DMS153 treated with DMSO at 0.1 percent for 48 hours (cell line): Measurements from ENCODE around the gene GOSR2.
"Not testable (repeated sequence)": the region's sequence is repeated elsewhere in the genome, so short reads cannot be mapped to it uniquely, and the experiment has no call there.

ENCODE experiments used
- DNase-seq: peaks from one replicate; lab custom pipeline; 2025; ENCODE audit not compliant: unreplicated experiment; lab: John Stamatoyannopoulos, UW

Gene GOSR2

DNA sequence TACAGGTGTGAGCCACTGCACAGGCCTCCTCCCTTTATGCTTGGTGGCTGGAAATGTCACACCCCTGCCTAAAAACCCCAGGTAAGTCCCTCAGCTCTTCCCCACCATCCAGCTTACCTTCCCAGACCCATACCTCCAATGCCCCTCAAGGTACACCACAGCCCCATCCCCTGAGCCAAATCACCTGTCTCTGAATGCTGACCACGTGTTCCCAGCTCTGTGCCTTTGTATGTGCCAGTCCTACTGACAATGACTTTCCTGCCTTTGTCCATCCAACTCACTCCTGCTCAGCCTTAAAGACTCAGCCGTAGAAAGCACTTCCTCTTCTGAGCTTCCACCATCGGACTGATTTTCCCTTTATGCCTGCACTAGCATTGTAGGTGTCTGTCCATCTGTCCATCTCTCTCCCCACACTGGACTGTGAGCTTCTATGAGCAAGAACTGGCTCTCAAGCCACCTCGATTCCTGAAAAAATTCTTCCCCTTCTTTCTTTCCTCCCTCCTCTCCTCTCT is 30.7 kb upstream of the GOSR2 start:
- no peak for DNase-seq

DNA sequence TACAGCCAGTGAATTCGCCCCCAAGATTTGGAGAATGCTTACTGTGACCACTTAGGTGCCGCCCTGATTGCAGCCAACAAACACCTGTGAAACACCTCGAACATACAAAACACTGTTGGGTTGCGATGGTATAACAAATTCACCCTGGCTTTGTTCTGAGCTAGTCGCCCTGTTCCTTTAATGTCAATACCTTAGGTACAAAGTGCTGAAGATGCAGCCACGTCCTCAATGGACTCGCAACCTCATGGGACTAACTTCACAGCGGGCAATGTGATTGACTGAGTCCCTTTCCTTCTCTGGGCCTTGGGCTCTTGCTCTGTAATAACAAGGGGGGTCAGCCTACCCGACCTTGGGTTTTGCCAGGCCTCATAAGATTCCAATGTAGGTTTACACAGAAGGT is 28.9 kb upstream of the GOSR2 start:
- DNase-seq: no peak

DNA sequence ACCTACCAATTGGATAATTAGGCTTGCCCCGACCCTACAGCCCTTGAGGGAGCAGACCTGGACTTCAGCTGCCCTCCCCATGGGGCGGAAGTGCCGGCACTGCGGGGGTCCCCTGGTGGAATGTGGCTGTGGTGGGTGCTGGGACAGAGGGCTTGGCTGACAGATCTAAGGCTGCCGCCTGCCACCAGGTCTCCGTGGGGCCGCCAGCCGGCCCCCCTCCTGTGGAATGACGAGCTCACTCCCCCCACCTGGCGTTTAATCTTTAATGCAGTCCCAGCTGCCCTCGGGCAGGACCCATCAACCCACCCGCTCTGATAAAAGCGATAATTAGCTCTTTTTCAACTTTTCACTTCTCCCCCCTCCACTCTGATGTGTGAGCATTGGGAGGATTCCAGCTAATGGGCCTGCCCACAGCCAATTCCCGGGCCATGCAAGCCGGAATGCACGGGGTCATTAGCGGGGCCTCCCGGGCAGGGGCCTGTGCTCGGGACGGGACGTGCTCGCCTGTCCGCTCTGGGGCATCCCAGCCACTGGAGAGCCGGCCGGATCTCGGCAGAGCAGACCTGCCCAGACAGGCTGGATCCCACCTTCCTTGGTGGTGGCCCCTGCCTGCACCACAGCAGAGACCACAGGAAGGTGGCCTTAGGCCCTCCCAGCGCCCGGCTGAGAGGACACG is 28.3 kb upstream of the GOSR2 start:
- no peak for DNase-seq

DNA sequence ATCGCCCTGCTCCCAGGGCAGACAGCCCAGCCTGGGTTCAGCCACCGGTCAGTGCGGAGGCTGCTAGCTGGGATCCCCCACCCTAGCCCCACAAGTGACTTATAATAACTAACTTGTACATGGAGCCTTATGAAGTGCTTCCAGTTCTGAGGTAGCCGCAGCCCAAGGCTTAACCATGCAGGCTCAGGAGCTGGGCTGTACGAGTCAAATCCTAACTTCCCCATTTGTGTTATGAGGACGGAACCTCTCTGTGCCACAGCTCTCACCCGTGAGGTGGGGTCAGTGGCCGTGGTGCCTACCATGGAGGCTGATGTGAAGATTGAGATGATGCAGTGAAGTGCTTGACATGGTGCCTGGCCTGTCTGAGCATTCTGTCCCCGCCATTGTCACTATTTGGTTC is 27.8 kb upstream of the GOSR2 start:
- no peak for DNase-seq

DNA sequence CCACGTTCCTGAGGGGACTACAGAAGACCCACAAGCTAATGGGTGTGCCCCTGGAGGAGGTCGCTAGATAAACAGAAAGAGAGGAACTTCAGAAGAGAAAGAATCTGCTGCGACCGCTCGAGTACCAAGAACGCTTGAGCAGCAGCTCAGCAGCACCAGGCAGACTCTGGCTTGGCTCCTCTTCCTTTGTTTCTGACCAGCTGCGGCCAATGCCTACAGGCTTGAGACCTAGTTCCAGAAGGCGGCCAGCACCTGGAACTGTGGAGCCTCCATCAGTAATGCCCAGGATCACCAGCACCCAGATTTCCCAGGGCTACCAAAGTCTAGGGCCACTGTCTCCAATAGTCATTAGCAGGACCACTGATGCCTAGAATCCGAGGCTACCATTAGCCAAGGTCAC is 26.0 kb upstream of the GOSR2 start:
- DNase-seq: no peak

DNA sequence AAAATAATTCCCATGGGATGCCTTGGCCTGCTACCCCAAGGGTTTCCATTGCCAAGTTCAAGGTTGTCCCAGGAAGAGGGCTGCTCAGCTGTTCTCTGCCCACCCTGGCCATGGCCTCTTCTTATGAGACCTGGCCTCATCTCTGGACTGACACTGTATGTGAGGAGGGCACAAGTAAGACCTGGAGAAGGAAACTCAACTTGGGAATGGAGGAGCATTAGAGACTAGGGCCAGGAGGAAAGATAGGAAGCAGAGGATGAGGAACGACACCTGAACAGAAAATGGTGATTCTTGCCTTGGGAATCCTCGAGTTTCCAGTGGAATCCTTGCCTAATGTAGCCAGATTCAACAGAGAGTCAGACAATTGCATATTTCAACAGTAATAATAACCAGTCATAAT is 24.6 kb upstream of the GOSR2 start:
- DNase-seq: no peak

DNA sequence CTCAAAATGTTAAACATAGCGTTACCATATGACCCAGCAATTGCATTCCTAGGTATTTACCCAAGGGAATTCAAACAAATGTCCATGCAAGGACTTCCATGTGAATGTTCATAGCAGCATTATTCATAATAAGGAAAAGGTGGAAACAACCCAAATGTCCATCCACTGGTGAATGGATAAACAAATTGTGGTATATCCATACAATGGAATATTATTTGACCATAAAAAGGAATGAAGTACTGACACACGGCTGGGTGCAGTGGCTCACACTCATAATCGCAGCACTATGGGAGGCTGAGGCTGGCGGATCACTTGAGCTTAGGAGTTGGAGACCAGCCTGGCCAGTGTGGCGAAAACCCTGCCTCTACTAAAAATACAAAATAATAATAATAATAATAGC is 24.1 kb upstream of the GOSR2 start:
- no peak for DNase-seq

DNA sequence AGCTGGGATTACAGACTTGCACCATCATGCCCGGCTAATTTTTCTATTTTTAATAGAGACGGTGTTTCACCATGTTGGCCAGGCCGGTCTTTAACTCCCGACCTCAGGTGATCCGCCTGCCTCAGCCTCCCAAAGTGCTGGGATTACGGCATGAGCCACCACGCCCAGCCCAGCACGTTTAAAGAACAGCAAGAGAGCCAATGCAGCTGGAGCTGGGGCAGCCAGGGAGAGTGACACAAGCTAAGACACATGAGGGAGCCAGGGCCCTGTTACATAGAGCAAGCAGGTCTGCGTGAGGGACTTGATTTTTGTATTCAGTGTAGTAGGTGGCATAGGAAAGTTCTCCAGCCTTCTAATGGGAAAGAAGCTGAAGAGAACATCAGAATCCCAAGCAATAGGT is 21.7 kb upstream of the GOSR2 start:
- DNase-seq: no peak

DNA sequence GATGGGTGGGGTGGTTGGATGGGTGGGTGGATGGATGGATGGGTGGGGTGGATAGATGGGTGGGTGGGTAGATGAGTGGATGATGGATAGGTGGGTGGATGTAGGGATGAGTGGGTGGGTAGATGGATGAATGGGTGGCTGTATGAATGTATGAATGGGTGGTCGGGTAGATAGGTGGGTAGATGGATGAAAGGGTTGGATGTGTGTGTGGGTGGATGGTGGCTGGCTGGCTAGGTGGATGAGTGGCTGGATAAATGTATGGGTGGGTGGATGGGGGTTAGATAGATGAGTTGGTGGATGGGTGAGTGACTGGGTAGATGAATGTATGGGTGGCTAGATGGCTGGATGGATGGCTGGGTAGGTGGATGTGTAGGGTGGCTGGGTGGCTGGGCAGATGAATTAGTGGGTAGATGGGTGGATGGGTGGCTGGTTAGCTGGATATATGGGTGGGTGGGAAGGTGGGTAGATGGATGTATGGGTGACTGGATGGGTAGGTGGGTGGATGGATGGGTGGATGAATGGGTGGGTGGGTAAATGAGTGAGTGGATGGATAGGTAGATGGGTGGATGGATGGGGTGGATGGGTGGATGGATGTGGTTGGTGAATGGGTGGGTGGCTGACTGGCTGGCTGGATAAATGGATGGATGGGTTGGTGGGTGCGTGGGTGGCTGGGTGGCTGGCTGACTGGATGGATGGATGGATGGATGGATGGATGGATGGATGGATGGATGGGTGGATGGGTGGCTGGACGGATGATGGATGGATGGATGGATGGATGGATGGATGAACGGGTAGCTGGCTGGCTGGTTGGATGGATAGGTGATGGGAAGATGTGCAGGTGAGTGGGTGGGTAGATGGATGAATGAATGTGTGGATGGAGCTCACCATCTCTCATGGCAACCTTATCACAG is 18.9 kb upstream of the GOSR2 start:
- no peak for DNase-seq

DNA sequence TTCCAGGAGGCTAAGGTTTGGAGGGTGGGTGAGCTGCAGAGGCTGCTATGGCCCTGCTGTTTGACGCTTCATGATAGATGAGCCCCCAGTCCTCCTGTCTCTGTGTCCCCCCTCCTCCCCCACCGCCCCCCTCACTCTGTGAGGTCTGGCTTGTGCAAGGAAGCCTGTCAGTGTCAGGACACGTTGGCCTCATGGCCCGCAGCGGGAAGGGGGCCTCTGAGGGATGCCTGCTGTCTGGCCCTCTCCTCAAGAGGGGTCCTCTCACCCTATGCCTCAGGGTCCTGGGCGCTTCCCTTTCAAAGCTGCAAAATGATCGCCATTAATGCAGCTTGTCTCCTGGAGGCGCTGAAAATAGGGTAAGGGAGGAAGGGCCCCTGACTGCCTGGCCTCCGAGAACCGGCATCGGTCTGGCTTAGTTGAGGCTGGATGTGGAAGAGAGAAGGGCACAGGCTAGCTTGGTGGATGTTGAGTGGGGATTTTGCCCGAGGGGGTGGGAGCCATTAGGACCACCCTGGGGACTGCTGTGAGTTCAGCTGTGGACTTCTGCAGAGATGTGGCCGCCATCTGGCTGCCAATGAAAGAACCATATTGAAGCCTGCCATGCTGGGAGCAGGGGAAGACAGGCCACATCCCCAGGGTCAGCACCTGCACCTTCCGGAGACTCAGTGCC is 14.8 kb upstream of the GOSR2 start:
- no peak for DNase-seq

DNA sequence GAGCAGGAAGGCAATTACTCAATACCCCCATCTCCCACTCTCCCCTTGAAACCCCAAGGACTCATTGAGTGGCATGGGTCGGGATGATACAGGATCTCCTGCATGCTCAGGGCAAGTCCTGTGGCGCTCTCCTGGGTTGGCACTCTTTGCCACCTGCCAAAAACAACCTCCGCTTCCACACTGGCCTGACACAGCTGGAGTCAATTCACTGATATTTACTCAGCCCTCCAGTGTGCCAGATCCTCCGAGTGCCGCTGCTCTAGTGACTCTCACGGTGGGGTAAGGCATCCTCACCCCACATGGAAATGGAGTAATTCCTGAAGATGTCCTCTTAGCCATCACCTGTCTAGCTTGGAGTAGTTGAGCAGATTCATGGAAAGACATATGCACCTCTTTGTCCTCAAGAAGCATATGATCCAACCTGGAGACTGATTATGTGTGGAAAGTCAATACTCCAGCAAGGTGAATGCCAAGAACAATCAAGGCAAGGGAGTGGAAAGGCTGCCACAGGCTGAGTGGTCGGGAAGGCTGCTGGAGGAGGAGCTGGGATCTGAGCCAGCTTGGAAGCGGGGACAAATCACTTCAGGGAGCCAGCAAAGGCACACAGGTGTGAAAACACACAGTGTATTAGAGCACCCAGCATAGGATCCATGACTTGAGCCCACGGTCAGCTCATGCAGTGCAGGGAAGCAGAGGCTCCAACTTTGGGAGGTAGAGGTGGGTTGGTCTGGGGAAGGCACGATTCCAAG is 12.6 kb upstream of the GOSR2 start:
- no peak for DNase-seq

DNA sequence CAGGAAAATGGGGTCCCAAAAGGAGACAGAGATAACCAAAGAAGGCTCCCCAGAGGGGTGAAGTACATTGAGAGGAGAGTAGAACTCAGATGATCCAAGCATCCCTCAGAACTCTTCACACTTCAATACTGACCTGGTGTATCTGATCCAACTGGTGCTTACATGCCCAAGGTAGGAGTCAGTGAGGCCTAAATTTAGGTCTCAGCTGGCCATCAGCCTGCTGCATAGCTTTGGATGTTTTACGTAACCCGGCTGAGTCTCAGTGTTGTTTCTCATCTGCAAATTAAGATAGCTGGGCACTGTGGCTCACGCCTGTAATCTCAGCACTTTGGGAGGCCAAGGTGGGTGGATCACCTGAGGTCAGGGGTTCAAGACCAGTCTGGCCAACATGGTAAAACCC is 11.6 kb upstream of the GOSR2 start:
- no peak for DNase-seq

DNA sequence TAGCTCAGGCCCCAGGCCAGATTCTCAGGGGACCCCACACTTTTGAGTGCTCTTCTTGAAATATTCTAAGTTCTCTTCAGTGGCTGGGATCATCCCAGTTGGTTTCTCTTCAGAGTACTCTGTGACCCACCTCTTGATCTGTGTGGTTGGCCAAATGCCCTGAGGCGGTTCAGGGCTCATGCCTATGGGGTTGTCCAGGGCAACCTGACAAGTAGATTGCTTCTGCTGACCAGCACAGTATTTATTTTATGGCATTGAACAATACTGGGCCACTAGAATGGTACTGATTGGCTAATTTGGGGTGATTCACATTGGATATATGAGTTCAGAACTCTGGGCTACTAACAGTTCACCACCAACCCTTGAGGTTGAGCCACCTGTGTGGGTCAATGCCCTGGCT is 7.4 kb upstream of the GOSR2 start:
- no peak for DNase-seq

DNA sequence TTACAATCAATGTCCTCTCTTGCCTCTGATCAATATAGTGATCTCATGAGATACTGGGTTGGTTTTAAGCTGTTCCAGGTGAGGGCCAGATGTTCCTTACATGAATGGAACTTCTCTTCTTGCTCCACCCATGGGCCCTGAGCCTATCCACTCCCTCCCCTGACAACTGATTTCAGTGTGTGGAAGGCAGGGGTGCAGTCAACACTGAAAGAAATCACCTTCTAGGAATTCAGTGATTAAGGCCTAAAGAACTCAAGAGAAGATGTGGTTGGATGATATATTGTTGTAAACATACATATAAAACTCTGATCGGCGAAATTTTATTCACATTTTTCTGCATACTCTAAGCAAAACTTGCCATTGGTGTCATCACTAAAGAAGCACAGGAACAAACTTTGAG is 6.7 kb upstream of the GOSR2 start:
- no peak for DNase-seq

DNA sequence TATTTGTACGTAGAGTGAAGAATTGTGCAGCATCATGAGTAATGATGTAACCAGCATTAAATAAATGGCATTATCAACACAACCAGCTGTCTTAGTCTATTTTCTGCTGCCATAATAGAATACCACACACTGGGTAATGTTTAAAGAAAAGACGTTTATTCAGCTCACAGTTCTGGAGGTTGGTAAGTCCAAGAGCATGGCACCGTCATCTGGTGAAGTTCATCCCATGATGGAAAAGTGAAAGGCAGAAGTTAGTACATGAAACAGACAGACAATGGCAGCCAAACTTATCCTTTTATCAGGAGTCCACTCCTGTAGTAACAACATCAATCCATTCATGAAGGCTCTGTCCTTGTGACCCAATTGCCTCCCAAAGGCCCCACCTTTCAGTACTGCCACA is 6.3 kb upstream of the GOSR2 start:
- DNase-seq: no peak

DNA sequence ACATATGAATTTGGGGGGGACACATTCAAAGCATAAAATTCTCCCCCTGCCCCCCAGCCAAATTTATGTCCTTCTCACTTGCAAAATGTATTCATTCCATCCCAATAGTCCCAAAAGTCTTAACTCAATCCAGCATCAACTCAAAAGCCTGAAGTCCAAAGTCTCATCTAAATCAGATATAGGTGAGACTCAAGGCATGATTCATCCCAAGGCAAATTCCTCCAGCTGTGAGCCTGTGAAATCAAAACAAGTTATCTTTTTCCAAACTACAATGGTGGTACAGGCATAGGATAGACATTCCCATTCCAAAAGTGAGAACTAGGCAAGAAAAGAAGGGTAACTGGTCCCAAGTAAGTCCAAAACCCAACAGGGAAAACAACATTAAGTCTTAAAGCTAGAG is 5.9 kb upstream of the GOSR2 start:
- DNase-seq: no peak

DNA sequence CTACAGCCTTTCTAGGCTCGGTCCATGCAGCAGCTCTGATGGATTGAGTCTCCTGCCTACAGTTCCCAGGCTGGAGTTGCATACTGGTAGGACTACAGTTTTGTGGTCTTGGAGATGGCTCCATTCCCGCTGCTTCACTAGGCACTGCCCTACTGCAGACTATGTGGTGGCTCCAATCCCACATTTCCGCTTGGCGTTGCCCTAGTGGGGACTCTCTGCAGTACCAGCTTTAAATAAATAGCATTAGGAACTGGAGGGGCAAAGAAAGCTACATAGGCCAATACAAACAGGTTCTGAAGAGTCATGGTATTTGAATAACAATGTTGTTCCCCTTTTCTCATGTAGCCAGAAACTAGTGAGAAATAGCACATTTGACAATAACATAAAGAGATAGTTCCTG is 5.4 kb upstream of the GOSR2 start:
- DNase-seq: no peak

DNA sequence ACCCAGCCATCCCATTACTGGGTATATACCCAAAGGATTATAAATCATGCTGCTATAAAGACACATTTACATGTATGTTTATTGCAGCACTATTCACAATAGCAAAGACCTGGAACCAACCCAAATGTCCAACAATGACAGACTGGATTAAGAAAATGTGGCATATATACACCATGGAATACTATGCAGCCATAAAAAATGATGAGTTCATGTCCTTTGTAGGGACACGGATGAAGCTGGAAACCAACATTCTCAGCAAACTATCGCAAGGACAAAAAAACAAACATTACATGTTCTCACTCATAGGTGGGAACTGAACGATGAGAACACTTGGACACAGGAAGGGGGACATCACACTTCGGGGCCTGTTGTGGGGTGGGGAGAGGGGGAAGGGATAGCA is 998 bp upstream of the GOSR2 start:
- not testable (repeated sequence) for DNase-seq

DNA sequence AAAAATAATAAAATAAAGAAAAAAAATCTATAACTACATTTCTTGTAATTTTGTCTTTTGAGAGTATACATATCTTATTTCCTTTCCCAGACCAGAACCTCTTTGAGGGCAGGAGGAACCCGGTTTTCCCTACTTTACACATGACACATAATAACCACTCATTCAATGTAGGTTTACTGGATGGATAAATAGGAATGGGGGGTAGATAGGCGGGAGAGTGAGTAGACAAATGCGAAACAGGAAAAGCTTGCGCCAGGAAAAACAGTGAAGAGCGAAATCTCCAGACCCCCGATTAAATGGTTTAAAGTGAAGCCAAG is 515 bp upstream of the GOSR2 start:
- no peak for DNase-seq

DNA sequence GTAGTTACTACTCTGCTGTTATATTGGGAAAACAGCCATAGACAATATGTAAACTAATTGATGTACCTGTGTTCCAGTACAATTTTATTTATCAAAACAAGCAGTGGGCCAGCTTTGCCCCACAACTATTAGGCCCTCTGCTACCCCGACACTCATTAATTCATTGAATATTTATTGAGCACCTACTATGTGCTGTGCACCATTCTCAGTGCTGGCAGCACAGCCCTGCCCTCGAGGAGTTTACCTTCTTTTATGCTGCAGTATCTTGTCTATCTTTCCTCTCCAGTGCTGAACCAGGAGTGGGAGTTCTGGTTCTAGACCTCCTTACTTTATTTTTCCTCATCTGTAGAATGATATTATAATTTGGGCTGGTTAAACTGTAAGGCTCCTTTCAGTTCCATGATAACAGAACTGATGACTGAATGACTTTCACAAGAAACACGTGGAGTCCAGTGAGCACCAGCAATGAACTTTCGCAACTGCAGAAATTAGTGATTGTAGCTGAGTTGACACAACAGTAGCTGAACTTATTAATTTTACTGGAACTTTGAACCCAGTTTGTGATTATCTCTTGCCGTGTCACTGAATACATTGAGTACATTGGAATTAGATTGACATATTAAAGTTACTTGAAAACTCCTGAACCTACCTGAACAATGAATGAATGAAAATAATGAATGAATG is 2.4 kb downstream of the GOSR2 start:
- no peak for DNase-seq
